HepG2 (cell line): ENCODE measurements around the gene EYA2. TPM values are rescaled to one million over a fixed set of nuclear protein-coding genes. Genes with fewer than 3 reads are reported as not detected.

Experiments used
- ATAC-seq: fragments of 200-7000 bp; cut with Tn5 transposase; 3 replicates; pipeline ENCODE4 v1.9.1; 2020; ENCODE audit warnings: mild to moderate bottlenecking, moderate library complexity
- BruUV-seq: library from RNA; stranded (reverse); fragments of 400-500 nt; replicated peaks from 2 replicates; lab custom pipeline; 2021; lab: Mats Ljungman, UMichigan
- CTCF ChIA-PET: fragments of 300-600 bp; formaldehyde crosslinking; extraction: SDS; loops from one replicate; lab custom pipeline; 2021; ENCODE audit warnings: low total read pairs, inconsistent platforms, low intra/inter-chr PET ratio; lab: Yijun Ruan, JAX
- POLR2A ChIA-PET: fragments of 350-600 bp; sonication (Branson Sonifier 250); formaldehyde crosslinking; loops from one replicate; lab custom pipeline; 2020; ENCODE audit warnings: antibody characterized with exemption, inconsistent platforms; lab: Yijun Ruan, JAX
- DNase-seq: peaks from one replicate; pipeline ENCODE4 v3.0.0-alpha.2; 2015; ENCODE audit warnings: low spot score
- FAIRE-seq: peaks from 3 replicates; lab custom pipeline; 2011; peaks lifted over from hg19 to GRCh38; lab: Jason Lieb, UNC
- H2AFZ ChIP-seq: one replicate; pipeline ENCODE4 v1.6.1; 2011; ENCODE audit warnings: low read length, inconsistent platforms
- H3K27ac ChIP-seq: fragments of 300-600 bp; 3 replicates; pipeline ENCODE4 v1.8.0; 2011; ENCODE audit warnings: mixed run types, mild to moderate bottlenecking, mixed read lengths, low read length, inconsistent platforms; ENCODE audit not compliant: insufficient read depth; ENCODE audit errors: extremely low read length
- H3K27me3 ChIP-seq, 2 experiments: fragments of 200-600 bp in 1 of 2; 2 replicates in 1 of 2; 3 replicates in 1 of 2; pipeline versions ENCODE4 v1.6.0 to v1.8.0; 2011; ENCODE audit warnings: low read length in 2 of 2, mild to moderate bottlenecking in 2 of 2, moderate library complexity in 2 of 2, inconsistent platforms in 1 of 2; ENCODE audit not compliant: insufficient read depth in 2 of 2, control insufficient read depth in 1 of 2
- H3K36me3 ChIP-seq, 2 experiments: fragments of 200-600 bp in 1 of 2; replicated peaks in 1 of 2; 2 replicates in 1 of 2; 3 replicates in 1 of 2; pipeline versions ENCODE4 v1.5.1 to v1.8.0; 2011; ENCODE audit warnings: low read length in 2 of 2, inconsistent platforms in 1 of 2; ENCODE audit not compliant: insufficient read depth in 2 of 2, control insufficient read depth in 1 of 2
- H3K4me1 ChIP-seq: 2 replicates; pipeline ENCODE4 v1.5.1; 2012; ENCODE audit warnings: low read length, inconsistent platforms; ENCODE audit not compliant: insufficient read depth
- H3K4me2 ChIP-seq: 2 replicates; pipeline ENCODE4 v1.6.0; 2011; ENCODE audit warnings: low read depth, low read length, inconsistent platforms
- H3K4me3 ChIP-seq, 3 experiments: fragments of 200-600 bp in 1 of 3; sonication (generic), shearing (Covaris generic) in 1 of 3; replicated peaks in 1 of 3; 2 replicates each; pipeline ENCODE4 v1.5.1; 2011 to 2016; ENCODE audit warnings: low read length in 3 of 3, inconsistent platforms in 2 of 3, low read depth in 2 of 3, mild to moderate bottlenecking in 2 of 3, control low read depth in 1 of 3, mixed read lengths in 1 of 3; ENCODE audit not compliant: insufficient read depth in 1 of 3
- H3K79me2 ChIP-seq: one replicate; pipeline ENCODE4 v1.6.1; 2011; ENCODE audit warnings: low read length, inconsistent platforms; ENCODE audit not compliant: insufficient read depth
- H3K9ac ChIP-seq: 2 replicates; pipeline ENCODE4 v1.6.0; 2011; ENCODE audit warnings: mild to moderate bottlenecking, low read depth, low read length, inconsistent platforms; ENCODE audit not compliant: insufficient read depth
- H3K9me3 ChIP-seq: 2 replicates; pipeline ENCODE4 v1.5.1; 2012; ENCODE audit warnings: mild to moderate bottlenecking, low read length
- H4K20me1 ChIP-seq: 2 replicates; pipeline ENCODE4 v1.6.0; 2011; ENCODE audit warnings: inconsistent platforms, mild to moderate bottlenecking, low read length, moderate library complexity; ENCODE audit not compliant: insufficient read depth
- MAFK ChIP-seq, 2 experiments: IDR thresholded peaks in 1 of 2; conservative IDR thresholded peaks in 1 of 2; 2 replicates each; pipeline ENCODE4 v1.6.1; 2011; ENCODE audit warnings: improper control_type of control experiment in 2 of 2, low read length in 2 of 2
- PRDM10 ChIP-seq: sonication (generic); formaldehyde crosslinking; IDR thresholded peaks from 2 replicates; pipeline ENCODE4 v1.4.0; 2020; ENCODE audit warnings: low read depth, missing genetic modification reagents
- ZNF24 ChIP-seq: fragments of 450-650 bp; IDR thresholded peaks from 2 replicates; pipeline ENCODE4 v1.6.1; 2017; ENCODE audit warnings: antibody characterized with exemption, mild to moderate bottlenecking
- ZNF260 ChIP-seq: sonication (generic); formaldehyde crosslinking; IDR thresholded peaks from 2 replicates; pipeline ENCODE4 v1.4.0; 2020; ENCODE audit warnings: missing genetic modification reagents, low read depth, mild to moderate bottlenecking, borderline replicate concordance
- ZNF501 ChIP-seq: sonication (generic); formaldehyde crosslinking; IDR thresholded peaks from 2 replicates; pipeline ENCODE4 v1.5.1; 2020; ENCODE audit warnings: mild to moderate bottlenecking, moderate library complexity, missing genetic modification reagents
- ZNF556 ChIP-seq: sonication (generic); formaldehyde crosslinking; IDR thresholded peaks from 2 replicates; pipeline ENCODE4 v1.4.0; 2020; ENCODE audit warnings: mild to moderate bottlenecking, missing genetic modification reagents, borderline replicate concordance
- WGBS: methylation state at CpG from one replicate; pipeline ENCODE4 v1.1.6; 2017; ENCODE audit warnings: low lambda C conversion rate; 5-methylcytosine and 5-hydroxymethylcytosine counted together
- in situ Hi-C: cut with HindIII; loops from 2 replicates; pipeline ENCODE4 v1.10.0; 2017; ENCODE audit warnings: low pct_unique_long_range_greater_than_20kb; ENCODE audit not compliant: extremely low pct_ligation_motif_present
- intact Hi-C: fragments of 100-400 bp; cut with micrococcal nuclease; formaldehyde crosslinking; loops from one replicate; pipeline ENCODE4 v1.10.0; 2022; ENCODE audit not compliant: unreplicated experiment
- polyA plus RNA-seq, 8 experiments: library from polyadenylated mRNA; depleted of rRNA in 3 of 8; stranded (reverse) in 7 of 8; unstranded in 1 of 8; fragments of >200 nt; fragmentation: Illumina TruSeq in 4 of 8; extraction: Trizol in 4 of 8; gene quantifications; 2 replicates each; pipeline versions ENCODE4 v1.2.1 to v1.2.3, GENCODE V29; 2011 to 2016; ENCODE audit warnings: low read depth in 4 of 8, missing spikeins in 1 of 8, mixed read lengths in 1 of 8; ENCODE audit not compliant: insufficient read depth in 1 of 8
- total RNA-seq, 5 experiments: library from RNA; depleted of rRNA; stranded (reverse); fragments of >200 nt; fragmentation: Illumina TruSeq; extraction: Trizol; gene quantifications; 2 replicates each; pipeline ENCODE4 v1.2.3, GENCODE V29; 2016; ENCODE audit warnings: low read depth in 1 of 5
- TF ChIP-seq, protein P1 (sequence below): IDR thresholded peaks from 2 replicates; pipeline ENCODE4 v1.6.1; 2016; ENCODE audit warnings: missing genetic modification reagents, missing compliant biosample characterization
- TF ChIP-seq, protein P2 (sequence below): sonication (generic); formaldehyde crosslinking; IDR thresholded peaks from 2 replicates; pipeline ENCODE4 v1.8.0; 2022; ENCODE audit warnings: mild to moderate bottlenecking, missing genetic modification reagents, moderate library complexity
- TF ChIP-seq, protein P3 (sequence below): IDR thresholded peaks from 2 replicates; pipeline ENCODE4 v1.6.1; 2018; ENCODE audit warnings: missing genetic modification reagents
- TF ChIP-seq, protein P4 (sequence below): sonication (generic); formaldehyde crosslinking; IDR thresholded peaks from 2 replicates; pipeline ENCODE4 v1.4.0; 2020; ENCODE audit warnings: missing genetic modification reagents, mild to moderate bottlenecking, borderline replicate concordance
- TF ChIP-seq, protein P5 (sequence below): sonication (generic); formaldehyde crosslinking; IDR thresholded peaks from 2 replicates; pipeline ENCODE4 v1.8.0; 2022; ENCODE audit warnings: mild to moderate bottlenecking, missing genetic modification reagents

EYA2 gene
- total and polyA plus RNA-seq, 2 of the 13 experiments (the other 11 are each of a cell fraction or from before 2014, with no cell fraction given), result not detected

- TF ChIP-seq, protein P1, sequence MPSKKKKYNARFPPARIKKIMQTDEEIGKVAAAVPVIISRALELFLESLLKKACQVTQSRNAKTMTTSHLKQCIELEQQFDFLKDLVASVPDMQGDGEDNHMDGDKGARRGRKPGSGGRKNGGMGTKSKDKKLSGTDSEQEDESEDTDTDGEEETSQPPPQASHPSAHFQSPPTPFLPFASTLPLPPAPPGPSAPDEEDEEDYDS, result no peak
- no peak for TF ChIP-seq ZNF24
- TF ChIP-seq, protein P2, sequence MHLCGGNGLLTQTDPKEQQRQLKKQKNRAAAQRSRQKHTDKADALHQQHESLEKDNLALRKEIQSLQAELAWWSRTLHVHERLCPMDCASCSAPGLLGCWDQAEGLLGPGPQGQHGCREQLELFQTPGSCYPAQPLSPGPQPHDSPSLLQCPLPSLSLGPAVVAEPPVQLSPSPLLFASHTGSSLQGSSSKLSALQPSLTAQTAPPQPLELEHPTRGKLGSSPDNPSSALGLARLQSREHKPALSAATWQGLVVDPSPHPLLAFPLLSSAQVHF (CRISPR knock-in tag), result no peak
- TF ChIP-seq, protein P3, sequence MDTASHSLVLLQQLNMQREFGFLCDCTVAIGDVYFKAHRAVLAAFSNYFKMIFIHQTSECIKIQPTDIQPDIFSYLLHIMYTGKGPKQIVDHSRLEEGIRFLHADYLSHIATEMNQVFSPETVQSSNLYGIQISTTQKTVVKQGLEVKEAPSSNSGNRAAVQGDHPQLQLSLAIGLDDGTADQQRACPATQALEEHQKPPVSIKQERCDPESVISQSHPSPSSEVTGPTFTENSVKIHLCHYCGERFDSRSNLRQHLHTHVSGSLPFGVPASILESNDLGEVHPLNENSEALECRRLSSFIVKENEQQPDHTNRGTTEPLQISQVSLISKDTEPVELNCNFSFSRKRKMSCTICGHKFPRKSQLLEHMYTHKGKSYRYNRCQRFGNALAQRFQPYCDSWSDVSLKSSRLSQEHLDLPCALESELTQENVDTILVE (CRISPR knock-in tag), result no peak
Observed at GRCh38 chr20:47111576-47111975, 216.9 kb downstream of the EYA2 start (continued).

DNA sequence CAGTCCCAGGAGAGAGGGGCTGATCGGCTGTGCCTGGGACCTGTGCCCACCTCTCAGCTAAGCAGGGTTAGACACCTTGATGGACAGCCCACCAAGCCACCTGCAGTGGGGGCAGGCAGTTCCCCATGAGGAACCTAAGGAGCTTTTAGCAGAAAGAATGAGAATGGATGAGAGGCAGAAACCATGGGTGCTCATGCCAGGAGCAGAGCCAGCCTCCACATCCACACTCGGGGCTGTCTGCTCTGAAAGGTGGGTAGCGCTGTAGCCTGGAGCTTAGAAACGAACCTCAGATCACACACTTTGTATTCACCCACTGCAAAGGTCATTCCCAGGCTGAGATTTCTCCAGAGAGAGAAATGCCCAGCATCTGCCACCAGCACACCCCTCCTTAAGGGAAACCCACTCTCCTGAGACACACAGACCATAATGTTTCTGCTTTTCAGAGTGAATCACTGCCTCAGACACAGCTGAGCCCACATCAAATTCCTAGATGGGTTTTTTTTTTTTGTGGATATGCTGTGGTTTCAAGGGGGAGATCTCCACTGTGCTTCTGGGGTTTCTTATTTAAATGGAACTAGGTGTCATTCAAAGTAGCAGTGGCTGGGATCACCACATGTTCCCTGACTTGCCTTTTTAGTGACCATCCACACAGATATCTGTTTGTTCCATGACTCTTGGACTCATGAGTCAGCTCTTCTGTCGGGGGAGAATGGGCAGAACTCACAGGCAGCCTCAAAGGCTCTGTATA lies 218.9 kb downstream of the EYA2 start:
- ChIA-PET CTCF (no interaction called here), POLR2A (no interaction called here)
- Histone ChIP-seq H3K9me3 (peaks cover 15% of the 10 kb centered on the region), H3K4me2 (no peak overlapping the region), H3K79me2 (no peaks in the 10 kb centered on the region), H3K27ac (no peak overlapping the region), H3K36me3 (no peaks in the 10 kb centered on the region), H3K27me3 (peaks cover 3 to 32% of the 10 kb centered on the region in 2 experiments), H3K4me3 (no peak overlapping the region), H2AFZ (no peak overlapping the region), H4K20me1 (no peaks in the 10 kb centered on the region), H3K9ac (no peak overlapping the region), H3K4me1 (no peaks in the 10 kb centered on the region)
- intact Hi-C loops (no loop called here), in situ Hi-C loops (no loop called here)
- FAIRE-seq, result no peak
- peak; percentile 61 for ATAC-seq
- DNase-seq, result peak; percentile 16
- no TSS peak for BruUV-seq
- WGBS, result 17% methylated on average over 5 of the region's 5 CpGs
- TF ChIP-seq ZNF260 (CRISPR knock-in tag) (no peak), ZNF556 (CRISPR knock-in tag) (no peak), ZNF501 (CRISPR knock-in tag) (no peak), PRDM10 (CRISPR knock-in tag) (no peak), MAFK (conservative IDR thresholded peaks at IDR 0.05 in 1 of 2, IDR thresholded peaks at IDR 0.05 in 1 of 2; ENCODE audit: low read length in 2 of 2) (peak; percentile 78 to 81)
- TF ChIP-seq, protein P4, sequence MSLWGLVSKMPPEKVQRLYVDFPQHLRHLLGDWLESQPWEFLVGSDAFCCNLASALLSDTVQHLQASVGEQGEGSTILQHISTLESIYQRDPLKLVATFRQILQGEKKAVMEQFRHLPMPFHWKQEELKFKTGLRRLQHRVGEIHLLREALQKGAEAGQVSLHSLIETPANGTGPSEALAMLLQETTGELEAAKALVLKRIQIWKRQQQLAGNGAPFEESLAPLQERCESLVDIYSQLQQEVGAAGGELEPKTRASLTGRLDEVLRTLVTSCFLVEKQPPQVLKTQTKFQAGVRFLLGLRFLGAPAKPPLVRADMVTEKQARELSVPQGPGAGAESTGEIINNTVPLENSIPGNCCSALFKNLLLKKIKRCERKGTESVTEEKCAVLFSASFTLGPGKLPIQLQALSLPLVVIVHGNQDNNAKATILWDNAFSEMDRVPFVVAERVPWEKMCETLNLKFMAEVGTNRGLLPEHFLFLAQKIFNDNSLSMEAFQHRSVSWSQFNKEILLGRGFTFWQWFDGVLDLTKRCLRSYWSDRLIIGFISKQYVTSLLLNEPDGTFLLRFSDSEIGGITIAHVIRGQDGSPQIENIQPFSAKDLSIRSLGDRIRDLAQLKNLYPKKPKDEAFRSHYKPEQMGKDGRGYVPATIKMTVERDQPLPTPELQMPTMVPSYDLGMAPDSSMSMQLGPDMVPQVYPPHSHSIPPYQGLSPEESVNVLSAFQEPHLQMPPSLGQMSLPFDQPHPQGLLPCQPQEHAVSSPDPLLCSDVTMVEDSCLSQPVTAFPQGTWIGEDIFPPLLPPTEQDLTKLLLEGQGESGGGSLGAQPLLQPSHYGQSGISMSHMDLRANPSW (CRISPR knock-in tag), result no peak
- TF ChIP-seq, protein P5, sequence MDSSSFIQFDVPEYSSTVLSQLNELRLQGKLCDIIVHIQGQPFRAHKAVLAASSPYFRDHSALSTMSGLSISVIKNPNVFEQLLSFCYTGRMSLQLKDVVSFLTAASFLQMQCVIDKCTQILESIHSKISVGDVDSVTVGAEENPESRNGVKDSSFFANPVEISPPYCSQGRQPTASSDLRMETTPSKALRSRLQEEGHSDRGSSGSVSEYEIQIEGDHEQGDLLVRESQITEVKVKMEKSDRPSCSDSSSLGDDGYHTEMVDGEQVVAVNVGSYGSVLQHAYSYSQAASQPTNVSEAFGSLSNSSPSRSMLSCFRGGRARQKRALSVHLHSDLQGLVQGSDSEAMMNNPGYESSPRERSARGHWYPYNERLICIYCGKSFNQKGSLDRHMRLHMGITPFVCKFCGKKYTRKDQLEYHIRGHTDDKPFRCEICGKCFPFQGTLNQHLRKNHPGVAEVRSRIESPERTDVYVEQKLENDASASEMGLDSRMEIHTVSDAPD (CRISPR knock-in tag), result no peak
